Subcutaneous preadipocyte (primary cell): ENCODE data around the gene RIPK1. TPM values are rescaled to one million over a fixed set of nuclear protein-coding genes. Genes with fewer than 3 reads are reported as not detected.

Experiments
- small RNA-seq: library from RNA; depleted of rRNA; stranded (forward); fragments of <200 nt; gene quantifications from one replicate; pipeline ENCODE3, GENCODE V24; 2012
- total RNA-seq: library from RNA; depleted of rRNA; stranded (reverse); fragments of >200 nt; gene quantifications from 2 replicates; pipeline ENCODE4 v1.2.3, GENCODE V29; 2012

Gene RIPK1
- total RNA-seq, result 13.2 and 15.8 TPM in 2 replicates

DNA sequence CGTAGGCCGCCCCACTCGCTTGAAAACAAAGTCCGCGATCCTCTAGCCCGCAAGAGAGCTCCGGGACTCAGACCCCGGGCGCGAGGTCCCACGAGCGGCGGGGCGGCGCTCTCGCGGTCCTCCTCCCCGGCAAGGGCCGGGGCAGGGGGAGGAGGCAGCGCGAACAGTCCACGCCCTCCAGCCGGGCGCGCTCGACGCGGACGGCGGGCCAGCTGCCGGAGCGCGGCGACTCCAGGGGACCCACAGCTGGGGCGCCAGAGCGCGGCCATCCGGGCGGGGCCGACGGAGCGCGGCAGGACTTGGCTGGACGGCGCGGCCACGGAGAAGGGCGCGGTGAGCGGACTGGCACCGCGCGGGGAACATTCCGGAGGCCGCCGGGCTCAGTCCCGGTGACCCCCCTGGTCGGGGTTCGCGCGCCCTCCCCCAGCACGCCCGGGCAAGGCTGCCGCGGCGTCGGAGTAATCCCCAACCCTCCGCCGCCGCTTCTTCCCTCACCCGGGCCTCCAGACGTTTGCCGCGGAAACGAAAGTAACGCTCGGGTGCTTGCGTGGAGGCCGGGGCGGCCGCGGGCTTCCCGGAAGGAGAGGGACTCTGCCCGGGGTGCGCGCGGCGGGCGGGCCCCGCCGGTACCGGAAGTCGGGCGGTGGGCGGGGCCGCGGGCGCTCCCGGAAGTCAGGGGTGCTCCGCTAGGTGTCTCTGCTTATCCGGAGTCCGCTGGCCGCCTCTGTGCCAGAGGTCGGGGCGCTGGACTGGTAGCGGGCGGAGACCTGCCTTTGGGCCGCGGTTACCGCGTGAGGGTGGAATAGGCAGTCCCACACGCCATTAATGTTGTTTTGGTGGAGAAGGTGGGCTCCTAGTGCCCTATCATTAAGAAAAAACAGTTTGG is at the start of gene RIPK1:
RIPK1 (plus strand) TSS at position 166 of the 886 bp plus-strand sequence. CDS start 8,330 bp downstream, outside the sequence.

DNA sequence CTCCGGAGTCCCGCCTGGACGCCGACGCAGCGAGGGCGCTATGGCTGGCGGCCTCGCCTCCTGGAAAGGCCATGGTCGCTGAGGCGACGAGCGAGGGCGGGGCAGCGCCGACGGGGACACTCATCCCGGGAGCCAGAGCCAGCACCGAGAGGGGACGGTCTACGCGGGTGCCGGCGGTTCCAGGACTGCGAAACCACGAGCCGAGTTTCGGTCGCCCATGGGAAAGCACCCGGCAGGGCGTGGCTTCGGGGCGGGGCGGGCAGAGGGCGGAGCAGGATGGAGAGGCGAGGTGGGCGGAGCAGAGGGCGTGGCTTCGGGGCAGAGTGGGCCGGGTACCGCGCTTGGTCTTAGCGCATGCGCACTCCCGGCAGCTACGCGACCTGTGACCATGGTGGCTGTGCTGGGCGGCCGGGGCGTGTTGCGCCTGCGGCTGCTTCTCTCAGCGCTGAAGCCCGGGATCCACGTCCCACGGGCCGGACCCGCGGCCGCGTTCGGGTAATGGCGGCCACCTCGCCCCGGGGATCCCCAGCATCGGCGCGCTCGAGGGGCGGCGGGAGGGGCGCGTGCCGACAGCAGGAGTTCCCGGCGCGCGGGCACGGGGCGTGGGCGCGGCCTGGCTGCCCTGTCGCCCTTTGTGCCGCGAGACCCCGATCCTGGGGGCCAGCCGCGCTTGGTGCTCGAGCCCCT is 50.2 kb downstream of the RIPK1 start, which contains the start of gene BPHL:
BPHL (plus strand) TSS at position 359 of the 687 bp plus-strand sequence; CDS start at position 389, 30 bp downstream.

DNA sequence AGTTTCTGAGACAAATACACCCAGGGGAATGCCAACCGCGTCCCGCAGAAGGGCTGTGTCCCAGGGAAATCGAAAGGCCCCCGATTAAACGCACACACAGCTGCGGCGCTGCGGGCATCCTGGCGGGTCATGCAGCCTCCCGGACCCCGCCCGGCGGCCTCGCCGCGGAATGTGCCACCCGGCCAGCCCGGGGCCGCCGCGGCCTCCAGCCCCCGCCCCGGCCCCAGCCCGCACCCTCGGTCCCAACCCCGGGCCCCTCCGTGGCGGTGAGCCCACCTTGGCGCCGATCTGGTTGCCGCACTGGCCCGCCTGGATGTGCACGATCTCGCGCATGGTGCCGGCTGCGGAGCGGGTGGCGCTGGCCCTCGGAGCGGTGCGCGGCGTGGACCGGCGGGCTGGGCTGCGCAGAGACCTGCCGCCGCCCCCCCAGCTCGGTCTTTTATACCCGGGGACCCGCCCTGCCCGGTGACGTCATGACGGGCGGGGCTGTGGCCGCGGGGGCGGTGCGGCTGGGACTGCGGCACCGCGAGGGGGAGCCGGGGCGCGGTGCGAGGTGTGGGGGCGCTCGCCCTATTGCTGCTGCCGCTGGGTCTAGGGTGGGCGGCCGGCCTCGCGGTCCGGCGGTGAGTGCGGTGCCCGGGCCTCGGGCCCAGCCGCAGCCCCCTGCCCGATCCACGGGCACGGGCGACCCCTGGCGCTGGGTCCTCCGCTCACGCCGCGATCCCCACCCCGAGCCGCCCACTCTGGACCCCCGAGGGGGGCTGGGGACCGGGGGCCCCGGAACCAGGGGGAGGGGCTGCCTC is 89.0 kb downstream of the RIPK1 start, which contains the start of gene TUBB2A:
TUBB2A (minus strand) TSS at position 414 of the 803 bp plus-strand sequence; CDS start at position 333, 81 bp downstream.

Small RNA genes lying within 50 kb of the gene (small RNA-seq; reads per million reads assigned to genes)
- gene AL133351.4 (not detected), gene RNA5SP201 (not detected)

Other genes starting within 250 kb of the RIPK1 start
- 14.1 and 22.4 TPM in 2 replicates for gene SERPINB1, start 226.6 kb upstream of the RIPK1 start, total RNA-seq
- gene SERPINB9, start 165.2 kb upstream of the RIPK1 start, total RNA-seq, result 1.5 and 2.0 TPM in 2 replicates
- 88.2 and 112 TPM in 2 replicates for gene SERPINB6, start 96.9 kb upstream of the RIPK1 start, total RNA-seq
- gene NQO2, start 68.6 kb upstream of the RIPK1 start, total RNA-seq, result 12.7 and 15.8 TPM in 2 replicates
- 9.6 and 10.6 TPM in 2 replicates for gene BPHL, start 50.2 kb downstream of the RIPK1 start, total RNA-seq
- 42.8 and 45.2 TPM in 2 replicates for gene TUBB2A, start 89.0 kb downstream of the RIPK1 start, total RNA-seq
- 0.37 and 2.7 TPM in 2 replicates for gene TUBB2B, start 159.2 kb downstream of the RIPK1 start, total RNA-seq
- gene PSMG4, start 190.5 kb downstream of the RIPK1 start, total RNA-seq, result 39.9 and 43.4 TPM in 2 replicates